Posterior cingulate gyrus (tissue), 11 donors: ENCODE data around the gene NCAPG.

ENCODE experiments used
- DNase-seq, 10 donors: peaks; one replicate each; pipeline versions ENCODE4 v3.0.0 to v3.0.0-alpha.2; 2020 to 2021; ENCODE audit warnings: mixed read lengths in 3 of 10
- intact Hi-C: fragments of 100-400 bp; cut with DNase I; formaldehyde crosslinking; loops from one replicate; pipeline ENCODE4 v1.15.1; 2023

NCAPG gene

GRCh38 chr4:17867276-17867675 is 56.5 kb downstream of the NCAPG start:
- intact Hi-C loops: no loop called here
- DNase-seq: no peak

GRCh38 chr4:17869327-17869726 is 58.5 kb downstream of the NCAPG start:
- intact Hi-C loops: no loop called here
- no peak for DNase-seq

GRCh38 chr4:17875402-17876070 is 64.8 kb downstream of the NCAPG start:
- intact Hi-C loops: no loop called here
- DNase-seq: no peak

- no peak for DNase-seq
- intact Hi-C loops: no loop called here
Observed at GRCh38 chr4:17876943-17877342, 66.2 kb downstream of the NCAPG start.

GRCh38 chr4:17877661-17878060 is 66.9 kb downstream of the NCAPG start:
- no peak for DNase-seq
- intact Hi-C loops: no loop called here

GRCh38 chr4:17884063-17884462 is 73.3 kb downstream of the NCAPG start:
- intact Hi-C loops: no loop called here
- DNase-seq: no peak

GRCh38 chr4:17884511-17884910 is 73.7 kb downstream of the NCAPG start:
- no peak for DNase-seq
- intact Hi-C loops: no loop called here

GRCh38 chr4:17889692-17890091 is 78.9 kb downstream of the NCAPG start:
- intact Hi-C loops: no loop called here

GRCh38 chr4:17894421-17894820 is 83.6 kb downstream of the NCAPG start:
- intact Hi-C loops: no loop called here
- no peak for DNase-seq

More at GRCh38 chr4:17889692-17890091, 78.9 kb downstream of the NCAPG start:
- no peak for DNase-seq
